PFSK-1 (cell line): ENCODE results near the gene CBLL1.

ENCODE experiments used
- FOXP2 ChIP-seq: optimal IDR thresholded peaks from 2 replicates; pipeline ENCODE3; 2011; ENCODE audit warnings: borderline replicate concordance, control low read depth, inconsistent platforms; ENCODE audit not compliant: insufficient read depth; ENCODE audit errors: extremely low read length, extremely low read depth
- POLR2AphosphoS5 ChIP-seq: IDR thresholded peaks from 2 replicates; pipeline ENCODE4 v1.6.1; 2012; ENCODE audit warnings: low read depth, mild to moderate bottlenecking, control low read depth, low read length, moderate library complexity
- REST ChIP-seq, 2 experiments: IDR thresholded peaks; 2 replicates each; pipeline versions ENCODE4 v1.6.1 to v1.8.0; 2011 to 2012; ENCODE audit warnings: low read depth in 2 of 2, low read length in 2 of 2, control low read depth in 1 of 2, inconsistent platforms in 1 of 2, mild to moderate bottlenecking in 1 of 2, moderate library complexity in 1 of 2; ENCODE audit not compliant: insufficient read depth in 1 of 2
- SIN3A ChIP-seq: IDR thresholded peaks from 2 replicates; pipeline ENCODE4 v1.6.1; 2012; ENCODE audit warnings: mild to moderate bottlenecking, low read length, moderate library complexity, borderline replicate concordance; ENCODE audit not compliant: insufficient read depth
- TAF1 ChIP-seq: IDR thresholded peaks from 2 replicates; pipeline ENCODE4 v1.6.1; 2012; ENCODE audit warnings: low read length, control low read depth, borderline replicate concordance; ENCODE audit not compliant: insufficient read depth

The CBLL1 gene

GRCh38 chr7:107751113-107751512 is 7.2 kb downstream of the CBLL1 start:
- TF ChIP-seq REST (IDR thresholded peaks at IDR 0.05; ENCODE audit: insufficient read depth in 1 of 2, low read depth in 2 of 2, low read length in 2 of 2) (no peak), POLR2AphosphoS5 (no peak), SIN3A (no peak), FOXP2 (no peak)

GRCh38 chr7:107754642-107755041 is 10.7 kb downstream of the CBLL1 start:
- no peak for TF ChIP-seq SIN3A
- TF ChIP-seq FOXP2: no peak
- TF ChIP-seq TAF1: no peak
- no peak for TF ChIP-seq REST (IDR thresholded peaks at IDR 0.05; ENCODE audit: insufficient read depth in 1 of 2, low read depth in 2 of 2, low read length in 2 of 2)
- TF ChIP-seq POLR2AphosphoS5: no peak

GRCh38 chr7:107758667-107759066 is 14.7 kb downstream of the CBLL1 start:
- TF ChIP-seq SIN3A (no peak), POLR2AphosphoS5 (no peak), FOXP2 (no peak), TAF1 (no peak), REST (IDR thresholded peaks at IDR 0.05; ENCODE audit: insufficient read depth in 1 of 2, low read depth in 2 of 2, low read length in 2 of 2) (no peak)

GRCh38 chr7:107767391-107767790 is 23.4 kb downstream of the CBLL1 start:
- TF ChIP-seq SIN3A: no peak

GRCh38 chr7:107768263-107768662 is 24.3 kb downstream of the CBLL1 start:
- TF ChIP-seq REST (IDR thresholded peaks at IDR 0.05; ENCODE audit: insufficient read depth in 1 of 2, low read depth in 2 of 2, low read length in 2 of 2) (no peak), TAF1 (no peak), POLR2AphosphoS5 (no peak), SIN3A (no peak), FOXP2 (no peak)
